Spleen (tissue), 11 donors: ENCODE measurements around the gene ATP4A. TPM values are rescaled to one million over a fixed set of nuclear protein-coding genes. Genes with fewer than 3 reads are reported as not detected.
A peak's percentile ranks its signal among the peaks of the same experiment; 100 is the strongest.

Source experiments
- DNase-seq: peaks from one replicate; pipeline ENCODE4 v3.0.0-alpha.2; 2020
- H3K27ac ChIP-seq, 8 donors: fragments of 200-600 bp; sonication (generic) in 7 of 8; 1 replicate in 4 of 8; 2 replicates in 4 of 8; pipeline versions ENCODE4 v1.5.0 to v1.8.0; 2016 to 2021; ENCODE audit warnings: inconsistent platforms in 4 of 8, mild to moderate bottlenecking in 4 of 8, moderate library complexity in 1 of 8
- H3K27me3 ChIP-seq, 7 donors: fragments of 200-600 bp; sonication (generic) in 6 of 7; replicated peaks in 1 of 7; 1 replicate in 4 of 7; 2 replicates in 3 of 7; pipeline versions ENCODE4 v1.5.0 to v1.8.0; 2016 to 2021; ENCODE audit warnings: inconsistent platforms in 3 of 7, mild to moderate bottlenecking in 1 of 7
- H3K36me3 ChIP-seq, 6 donors: fragments of 200-600 bp; sonication (generic) in 5 of 6; 1 replicate in 4 of 6; 2 replicates in 2 of 6; pipeline versions ENCODE4 v1.5.0 to v1.8.0; 2016 to 2021; ENCODE audit warnings: inconsistent platforms in 2 of 6
- H3K4me1 ChIP-seq, 6 donors: fragments of 200-600 bp; sonication (generic) in 5 of 6; 1 replicate in 3 of 6; 2 replicates in 3 of 6; pipeline versions ENCODE4 v1.5.0 to v1.8.0; 2016 to 2021; ENCODE audit warnings: inconsistent platforms in 3 of 6
- H3K4me3 ChIP-seq, 8 donors: fragments of 200-600 bp; sonication (generic) in 7 of 8; 1 replicate in 4 of 8; 2 replicates in 4 of 8; pipeline versions ENCODE4 v1.5.0 to v1.8.0; 2016 to 2021; ENCODE audit warnings: inconsistent platforms in 4 of 8, mild to moderate bottlenecking in 4 of 8, moderate library complexity in 2 of 8
- H3K9me3 ChIP-seq, 8 donors: fragments of 200-600 bp; sonication (generic) in 7 of 8; 1 replicate in 4 of 8; 2 replicates in 4 of 8; pipeline versions ENCODE4 v1.5.0 to v1.8.0; 2016 to 2021; ENCODE audit warnings: inconsistent platforms in 4 of 8
- POLR2A ChIP-seq, 3 donors: fragments of 450-650 bp; IDR thresholded peaks; one replicate each; pipeline ENCODE4 v1.5.1; 2017; ENCODE audit warnings: antibody characterized with exemption in 3 of 3, mild to moderate bottlenecking in 1 of 3
- POLR2AphosphoS5 ChIP-seq, 3 donors: sonication (generic); formaldehyde crosslinking; IDR thresholded peaks; one replicate each; pipeline ENCODE4 v1.5.1; 2017; ENCODE audit warnings: antibody characterized with exemption in 3 of 3
- WGBS, 5 donors: extraction: QIAGEN DNeasy Blood & Tissue Kit in 3 of 5; methylation state at CpG; one replicate each; pipeline versions ENCODE4 v1.1.5 to v1.1.7; 2013 to 2018; 5-methylcytosine and 5-hydroxymethylcytosine counted together
- intact Hi-C: fragments of 100-400 bp; cut with DNase I; formaldehyde crosslinking; loops from one replicate; pipeline ENCODE4 v1.15.0; 2023; ENCODE audit warnings: low total_unique reads
- polyA plus RNA-seq, 3 donors: library from polyadenylated mRNA; stranded (reverse); fragments of 200-250 nt; gene quantifications; one replicate each; pipeline ENCODE4 v1.2.1, GENCODE V29; 2013
- total RNA-seq, 7 donors: library from RNA; depleted of rRNA in 3 of 7; stranded (reverse); fragments of >200 nt in 3 of 7; fragmentation: NEBNext Ultra II Directional in 4 of 7; extraction: Animal tissue kit (Norgen Biotek cat#: 25700) in 4 of 7; gene quantifications; one replicate each; pipeline versions ENCODE4 v1.1.0 to v1.2.1, GENCODE V29; 2016 to 2021
- TF ChIP-seq, protein P1 (sequence below), 11 experiments: fragments of 200-600 bp in 7 of 11; fragments of 450-650 bp in 4 of 11; sonication (generic) in 4 of 11; IDR thresholded peaks in 8 of 11; conservative IDR thresholded peaks in 3 of 11; 1 replicate in 7 of 11; 2 replicates in 4 of 11; pipeline versions ENCODE4 v1.4.0 to v1.8.0; 2016 to 2021; ENCODE audit warnings: antibody characterized with exemption in 11 of 11, inconsistent platforms in 4 of 11, mild to moderate bottlenecking in 1 of 11
- donor health status: healthy with polysubstance abuse.
- donor health status: DM: no; HTN: no; CAD: no; lungs with moderate emphysema.
- donor health status: DM: no; HTN: no; CAD: no.
- donor health status: Bipolar disorder and iron deficiency.
- donor health status: healthy.
- donor health status: DM: no; HTN: no; CAD: no.
- donor health status: DM: yes; HTN: yes; CAD: no.

The ATP4A gene
- total and polyA plus RNA-seq, 10 donors, result not detected

DNA sequence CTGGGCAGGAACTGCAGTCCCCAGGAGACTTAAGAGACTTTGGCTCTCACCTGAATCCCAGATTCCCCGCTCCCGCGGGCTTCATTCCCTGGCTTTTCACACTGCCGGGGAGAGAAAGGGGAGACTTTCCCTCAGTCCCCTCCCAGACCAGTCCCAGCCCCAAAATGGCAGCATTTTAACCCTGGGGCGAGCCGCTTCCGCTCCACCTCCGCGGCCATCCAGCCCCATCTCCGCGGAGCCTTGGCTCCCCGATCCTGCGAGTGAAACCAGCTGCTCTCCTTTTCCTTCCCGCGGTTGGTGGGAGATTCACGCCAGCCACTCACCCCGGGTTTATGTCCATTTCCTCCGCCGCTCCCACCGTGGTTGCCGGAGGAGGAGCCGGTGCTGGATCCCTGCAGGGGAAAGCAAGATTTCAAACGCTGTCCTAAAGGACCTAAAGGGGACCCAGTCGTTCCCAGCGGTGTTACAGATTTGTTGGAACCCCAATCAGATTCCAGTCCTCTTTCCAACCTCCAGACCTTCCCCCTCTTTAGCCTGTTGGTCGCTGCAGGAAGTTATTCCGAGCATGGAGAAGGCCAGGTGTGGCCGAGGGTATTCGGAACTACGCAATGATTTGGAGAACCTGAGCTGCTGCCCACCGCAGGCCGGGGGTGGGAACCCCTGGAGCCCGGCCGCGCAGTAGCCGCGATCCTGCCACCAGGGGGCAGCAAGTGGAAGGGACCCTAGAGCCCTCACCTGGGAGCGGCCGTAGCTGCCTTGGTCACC, 53.4 kb downstream of the ATP4A start:
- DNase-seq, result peak; percentile 93
- TF ChIP-seq, protein P1, sequence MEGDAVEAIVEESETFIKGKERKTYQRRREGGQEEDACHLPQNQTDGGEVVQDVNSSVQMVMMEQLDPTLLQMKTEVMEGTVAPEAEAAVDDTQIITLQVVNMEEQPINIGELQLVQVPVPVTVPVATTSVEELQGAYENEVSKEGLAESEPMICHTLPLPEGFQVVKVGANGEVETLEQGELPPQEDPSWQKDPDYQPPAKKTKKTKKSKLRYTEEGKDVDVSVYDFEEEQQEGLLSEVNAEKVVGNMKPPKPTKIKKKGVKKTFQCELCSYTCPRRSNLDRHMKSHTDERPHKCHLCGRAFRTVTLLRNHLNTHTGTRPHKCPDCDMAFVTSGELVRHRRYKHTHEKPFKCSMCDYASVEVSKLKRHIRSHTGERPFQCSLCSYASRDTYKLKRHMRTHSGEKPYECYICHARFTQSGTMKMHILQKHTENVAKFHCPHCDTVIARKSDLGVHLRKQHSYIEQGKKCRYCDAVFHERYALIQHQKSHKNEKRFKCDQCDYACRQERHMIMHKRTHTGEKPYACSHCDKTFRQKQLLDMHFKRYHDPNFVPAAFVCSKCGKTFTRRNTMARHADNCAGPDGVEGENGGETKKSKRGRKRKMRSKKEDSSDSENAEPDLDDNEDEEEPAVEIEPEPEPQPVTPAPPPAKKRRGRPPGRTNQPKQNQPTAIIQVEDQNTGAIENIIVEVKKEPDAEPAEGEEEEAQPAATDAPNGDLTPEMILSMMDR (IDR thresholded peaks at IDR 0.05 in 8 of 11, conservative IDR thresholded peaks at IDR 0.05 in 3 of 11), result peak; percentile 74 to 97 (median 95)
- TF ChIP-seq POLR2A (IDR thresholded peaks at IDR 0.05) (no peak), POLR2AphosphoS5 (IDR thresholded peaks at IDR 0.05) (peak in 2 of 3 donors; percentile 29 to 63)
- Histone ChIP-seq H3K4me1 (peaks cover 9 to 23% (median 16%) of the 10 kb centered on the region in 6 donors), H3K4me3 (peak overlapping the region in 7 of 8 donors; percentile 3 to 66 (median 20)), H3K27ac (peak overlapping the region in 2 of 8 donors; percentile 35 to 43), H3K27me3 (peaks cover 0 to 97% (median 24%) of the 10 kb centered on the region in 7 donors), H3K9me3 (no peaks in the 10 kb centered on the region), H3K36me3 (no peaks in the 10 kb centered on the region)
- WGBS, 5 donors, result 1 to 2% (median 1%) methylated on average over 39 of the region's 39 CpGs
- intact Hi-C loops, result no loop called here

DNA sequence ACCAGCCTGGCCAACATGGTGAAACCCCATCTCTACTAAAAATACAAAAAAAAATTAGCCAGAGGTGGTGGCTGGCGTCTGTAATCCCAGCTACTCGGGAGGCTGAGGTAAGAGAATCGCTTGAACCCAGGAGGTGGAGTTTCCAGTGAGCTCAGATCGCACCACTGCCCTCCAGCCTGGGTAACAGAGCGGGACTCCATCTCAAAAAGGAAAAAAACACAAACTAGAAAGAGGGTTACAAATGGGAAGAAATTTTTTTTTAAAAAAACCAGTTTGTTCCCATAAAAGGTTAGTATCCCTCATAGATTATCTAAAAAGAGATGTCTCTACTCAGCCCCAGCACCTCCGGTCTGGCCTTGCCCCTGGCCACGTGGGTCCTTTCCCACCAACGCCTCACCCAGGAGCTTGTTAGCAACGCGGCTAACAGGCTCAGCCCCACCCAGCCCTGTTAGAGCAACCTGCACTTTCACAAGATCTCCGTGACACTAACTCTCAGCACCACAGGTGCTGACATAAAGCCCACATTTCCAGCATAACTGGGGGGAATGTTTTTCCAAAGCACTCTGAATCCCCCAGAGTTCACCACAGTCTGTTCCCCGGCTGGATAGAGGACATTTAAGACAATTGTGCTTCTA, 54.3 kb downstream of the ATP4A start:
- Histone ChIP-seq H3K36me3 (no peaks in the 10 kb centered on the region), H3K27ac (peak overlapping the region in 1 of 8 donors; percentile 43), H3K27me3 (peaks cover 0 to 91% (median 23%) of the 10 kb centered on the region in 7 donors), H3K4me3 (peak overlapping the region in 2 of 8 donors; percentile 43 to 66), H3K9me3 (no peaks in the 10 kb centered on the region), H3K4me1 (peaks cover 9 to 23% (median 16%) of the 10 kb centered on the region in 6 donors)
- TF ChIP-seq, protein P1 (IDR thresholded peaks at IDR 0.05 in 8 of 11, conservative IDR thresholded peaks at IDR 0.05 in 3 of 11), result no peak
- TF ChIP-seq POLR2A (IDR thresholded peaks at IDR 0.05) (no peak), POLR2AphosphoS5 (IDR thresholded peaks at IDR 0.05) (no peak)
- intact Hi-C loops, result no loop called here
- 21 to 33% (median 26%) methylated on average over 12 of the region's 12 CpGs for WGBS, 5 donors
- DNase-seq, result peak; percentile 80

DNA sequence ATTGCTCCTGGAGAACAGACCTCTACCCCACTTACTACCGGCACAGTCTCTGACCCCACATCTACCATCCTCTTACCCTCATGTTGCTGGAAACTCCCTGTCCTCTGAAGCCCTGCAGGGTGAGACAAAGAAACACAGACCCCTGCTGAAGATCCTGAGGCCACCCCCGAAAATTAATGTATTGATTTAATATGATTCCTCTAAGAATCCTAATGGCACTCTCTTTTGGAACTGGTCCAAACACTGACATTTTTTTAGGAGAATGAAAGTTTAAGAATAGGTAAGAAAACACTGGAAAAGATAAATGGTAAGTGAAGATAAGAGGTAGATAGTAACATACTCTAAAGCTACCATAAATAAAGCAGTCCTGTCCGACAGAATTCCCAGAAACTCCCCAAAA, 55.3 kb downstream of the ATP4A start:
- H3K4me1 ChIP-seq, result peaks cover 9 to 23% (median 16%) of the 10 kb centered on the region in 6 donors
- H3K27ac ChIP-seq, result no peak overlapping the region
- no peaks in the 10 kb centered on the region for H3K9me3 ChIP-seq
- H3K27me3 ChIP-seq, result peaks cover 0 to 83% (median 23%) of the 10 kb centered on the region in 7 donors
- TF ChIP-seq, protein P1 (IDR thresholded peaks at IDR 0.05 in 8 of 11, conservative IDR thresholded peaks at IDR 0.05 in 3 of 11), result no peak
- TF ChIP-seq POLR2AphosphoS5 (IDR thresholded peaks at IDR 0.05) (no peak), POLR2A (IDR thresholded peaks at IDR 0.05) (no peak)
- 74 to 88% (median 83%) methylated on average over 3 of the region's 3 CpGs for WGBS, 5 donors
- intact Hi-C loops, result no loop called here
- no peaks in the 10 kb centered on the region for H3K36me3 ChIP-seq
- no peak overlapping the region for H3K4me3 ChIP-seq
- no peak for DNase-seq

DNA sequence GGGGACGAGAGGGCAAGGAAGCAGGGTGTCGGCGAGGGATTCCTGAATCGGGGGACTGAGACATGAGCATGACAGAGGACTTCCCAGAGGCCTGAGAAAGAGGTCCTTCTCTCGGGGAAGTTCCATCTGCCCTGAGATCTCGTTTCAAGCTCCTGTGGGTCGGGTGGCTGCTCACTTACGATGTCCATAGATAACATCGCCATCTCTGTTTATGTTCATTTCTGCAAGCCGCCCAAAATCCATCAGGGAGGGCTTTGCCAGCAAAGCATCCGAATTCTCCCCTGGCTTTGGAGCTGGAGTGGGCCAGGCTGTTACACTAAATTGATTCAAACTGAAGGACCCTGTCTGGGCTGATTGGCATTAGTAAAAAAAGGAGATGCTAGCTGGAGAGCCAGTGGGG, 55.9 kb downstream of the ATP4A start:
- no peak for DNase-seq
- no peak overlapping the region for H3K27ac ChIP-seq
- H3K4me3 ChIP-seq, result no peak overlapping the region
- peaks cover 0 to 83% (median 23%) of the 10 kb centered on the region in 7 donors for H3K27me3 ChIP-seq
- peaks cover 9 to 23% (median 16%) of the 10 kb centered on the region in 6 donors for H3K4me1 ChIP-seq
- intact Hi-C loops, result no loop called here
- TF ChIP-seq, protein P1 (IDR thresholded peaks at IDR 0.05 in 8 of 11, conservative IDR thresholded peaks at IDR 0.05 in 3 of 11), result no peak
- no peak for TF ChIP-seq POLR2A (IDR thresholded peaks at IDR 0.05)
- TF ChIP-seq POLR2AphosphoS5 (IDR thresholded peaks at IDR 0.05), result no peak
- H3K9me3 ChIP-seq, result no peaks in the 10 kb centered on the region
- no peaks in the 10 kb centered on the region for H3K36me3 ChIP-seq
- 76 to 83% (median 77%) methylated on average over 11 of the region's 11 CpGs for WGBS, 5 donors
